HG03135 (cell line): ENCODE data around the gene SLC1A7.

Source experiments
- ATAC-seq: cut with Tn5 transposase; IDR thresholded peaks from one replicate; pipeline ENCODE4 v1.9.1; 2021; ENCODE audit warnings: mild to moderate bottlenecking, moderate library complexity; ENCODE audit not compliant: unreplicated experiment

SLC1A7 gene

DNA sequence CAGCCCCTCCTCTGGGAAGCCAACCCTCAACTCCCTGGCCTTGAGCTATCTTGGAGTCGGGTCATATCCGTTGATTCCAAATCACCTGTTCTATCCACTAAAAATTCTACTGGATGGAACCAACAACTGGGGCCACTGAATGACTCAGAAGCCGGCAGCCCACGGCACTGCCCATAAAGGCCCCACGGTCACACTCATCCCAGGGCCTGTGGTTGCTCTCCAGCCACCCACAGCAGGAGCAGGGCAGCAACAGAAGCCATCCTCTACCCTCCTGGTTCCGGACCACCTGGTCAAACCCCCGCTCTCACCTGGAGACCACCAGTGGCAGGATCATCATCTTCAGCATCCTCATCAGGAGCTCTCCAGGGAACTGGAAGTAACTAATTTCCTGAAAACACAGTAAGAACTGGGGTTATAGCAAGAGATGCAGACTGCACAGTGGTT, 8.4 kb downstream of the SLC1A7 start:
- no peak for ATAC-seq

DNA sequence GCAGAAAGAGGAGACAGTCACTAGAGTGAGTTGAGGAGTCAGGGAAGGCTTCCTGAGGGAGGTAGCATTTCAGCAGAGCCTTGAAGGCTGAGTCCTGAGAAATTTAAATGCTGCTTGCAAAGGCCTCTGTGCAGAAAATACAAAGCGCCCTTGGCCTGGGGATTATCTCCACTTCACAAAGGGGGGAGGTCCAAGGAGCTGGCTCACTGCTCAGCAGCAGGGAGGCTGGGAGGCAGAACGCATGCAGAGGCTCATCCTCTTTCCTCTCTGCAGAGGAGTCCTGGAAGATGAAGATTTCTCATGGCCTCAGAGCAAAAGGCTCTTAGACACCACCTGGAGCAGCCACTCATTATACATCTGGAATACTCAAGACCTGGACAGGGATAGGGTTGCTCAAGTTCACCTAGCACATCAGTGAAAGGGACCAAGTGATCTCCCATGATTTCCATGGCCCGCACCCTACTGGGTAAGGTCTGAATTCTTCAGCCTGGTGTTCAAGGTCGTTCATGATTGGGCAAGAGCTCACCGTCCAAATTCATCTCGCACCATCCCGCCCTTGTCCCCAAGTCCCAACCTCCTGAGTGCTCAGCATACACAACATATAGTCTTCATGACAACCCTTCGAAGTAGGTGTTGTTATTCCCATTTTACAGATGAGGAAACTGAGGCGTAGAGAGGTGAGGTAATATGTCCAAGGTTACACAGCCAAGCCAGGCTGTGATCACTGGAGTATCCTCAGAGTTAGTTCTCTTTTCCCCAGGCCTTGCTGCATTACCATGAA, 9.0 kb downstream of the SLC1A7 start:
- no peak for ATAC-seq

GRCh38 chr1:53132176-53132575, 10.3 kb downstream of the SLC1A7 start:
- no peak for ATAC-seq

- ATAC-seq = no peak
These were observed 10.9 kb downstream of the SLC1A7 start for GRCh38 chr1:53131590-53131938.

DNA sequence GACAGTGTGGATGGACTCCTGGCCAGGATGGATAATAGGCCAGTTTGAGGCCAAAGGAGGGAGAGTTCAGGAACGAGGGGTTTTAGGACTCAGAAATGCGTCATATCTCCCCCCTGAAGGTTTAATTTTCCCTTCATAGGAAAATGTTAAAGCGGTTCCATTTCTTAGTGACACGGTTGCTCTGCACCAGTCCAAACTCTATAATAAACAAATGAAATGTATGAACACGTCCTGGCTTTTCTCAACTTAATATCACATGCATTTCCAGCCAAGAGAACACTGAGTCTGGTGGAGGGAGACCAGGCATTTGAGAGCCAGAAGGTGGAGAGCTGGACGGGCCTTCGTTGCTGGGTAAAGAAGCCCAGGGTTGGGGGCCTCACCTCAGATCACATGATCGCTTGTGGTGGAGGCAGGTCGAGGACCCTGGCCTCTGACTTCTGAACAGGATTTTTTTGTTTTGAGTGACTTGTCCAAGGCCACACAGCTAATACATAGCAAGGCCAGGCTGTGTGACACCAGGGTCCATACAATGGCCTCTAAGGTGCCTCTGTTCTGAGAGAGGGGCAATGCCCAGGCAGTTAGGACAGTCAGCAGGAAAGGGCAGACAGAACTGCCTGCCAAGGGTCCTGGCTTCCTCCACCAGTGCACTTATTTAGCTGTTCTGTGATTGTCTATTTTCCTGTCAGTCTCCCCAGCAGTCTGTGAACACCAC, 11.4 kb downstream of the SLC1A7 start:
- no peak for ATAC-seq

- no peak for ATAC-seq
These were observed 11.9 kb downstream of the SLC1A7 start for GRCh38 chr1:53130598-53130877.

DNA sequence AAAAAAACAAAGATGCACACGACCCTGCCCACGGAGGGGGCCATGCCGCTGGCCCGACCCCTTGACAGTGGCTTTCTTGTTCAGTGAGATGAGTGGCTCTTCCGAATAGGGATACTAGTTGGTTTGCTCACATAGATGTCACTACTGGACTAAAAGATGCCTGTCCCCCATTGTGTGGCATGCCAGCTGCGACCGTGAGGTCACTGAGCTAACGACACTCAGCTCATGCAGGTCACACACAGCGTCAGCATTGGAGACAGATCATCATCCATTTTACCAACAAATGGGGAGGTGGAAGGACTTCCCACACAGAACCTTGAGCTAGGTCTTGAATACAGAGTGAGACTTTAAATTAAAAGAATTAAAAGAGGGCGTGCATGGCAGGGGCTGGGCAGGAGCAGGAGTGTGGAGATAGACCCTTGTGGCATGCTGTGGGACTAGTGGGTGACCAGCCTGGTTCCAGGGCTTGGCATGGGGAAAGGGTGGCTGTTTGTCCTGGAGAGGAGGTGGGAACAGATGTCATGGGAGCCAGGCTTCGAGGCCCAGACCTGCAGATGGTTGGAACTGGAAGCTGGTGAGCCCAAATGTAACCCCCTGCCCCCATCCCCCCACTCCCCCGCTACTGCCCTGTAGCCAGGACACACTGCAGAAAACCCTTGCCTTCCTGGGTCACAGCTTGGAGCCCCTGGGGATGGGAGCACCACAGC, 12.4 kb downstream of the SLC1A7 start:
- no peak for ATAC-seq

DNA sequence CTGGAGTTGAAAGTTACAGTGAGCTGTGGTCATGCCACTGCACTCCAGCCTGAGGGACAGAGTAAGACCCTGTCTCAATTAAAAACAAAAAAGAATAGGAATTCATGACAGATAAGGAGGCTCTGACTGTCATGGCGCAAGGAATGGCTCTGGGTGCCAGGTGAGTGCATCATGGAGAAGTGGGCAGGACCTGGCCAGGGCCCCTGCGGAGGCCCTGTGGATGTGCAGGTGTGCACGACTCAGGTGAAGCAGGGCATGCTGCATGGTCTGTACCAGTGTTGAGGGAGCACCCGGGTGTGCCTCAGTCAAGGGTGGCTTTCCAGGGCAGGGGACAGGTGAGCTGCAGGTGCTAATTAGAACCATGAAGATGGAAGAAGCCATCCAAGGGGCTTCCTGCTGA, 14.0 kb downstream of the SLC1A7 start:
- ATAC-seq = no peak

- no peak for ATAC-seq
These were observed 14.9 kb downstream of the SLC1A7 start for GRCh38 chr1:53127546-53127945.

- no peak for ATAC-seq
These were observed 15.9 kb downstream of the SLC1A7 start for GRCh38 chr1:53126495-53126894.

GRCh38 chr1:53125623-53126360, 16.6 kb downstream of the SLC1A7 start:
- ATAC-seq = no peak

DNA sequence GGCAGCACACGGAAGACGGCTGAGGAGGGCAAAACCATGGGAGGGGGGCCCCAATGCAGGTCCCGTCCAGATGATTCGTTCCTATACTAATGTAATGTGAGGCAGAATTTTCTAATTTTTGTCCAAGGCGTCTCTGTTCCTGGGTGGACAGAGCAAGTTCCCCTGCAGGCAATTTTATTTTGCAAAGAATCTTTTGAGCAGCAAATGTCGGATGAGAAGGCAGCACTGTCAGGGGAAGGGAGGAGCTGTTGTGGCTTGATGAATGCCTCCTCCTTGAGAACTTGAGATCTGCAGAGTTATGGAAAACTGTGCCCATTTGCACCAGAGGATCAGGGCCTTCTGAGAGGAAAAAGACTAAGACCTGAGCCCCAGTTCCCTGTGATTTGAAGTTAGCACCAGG, 17.3 kb downstream of the SLC1A7 start:
- no peak for ATAC-seq

- ATAC-seq = no peak
These were observed 18.8 kb downstream of the SLC1A7 start for GRCh38 chr1:53123453-53124140.

DNA sequence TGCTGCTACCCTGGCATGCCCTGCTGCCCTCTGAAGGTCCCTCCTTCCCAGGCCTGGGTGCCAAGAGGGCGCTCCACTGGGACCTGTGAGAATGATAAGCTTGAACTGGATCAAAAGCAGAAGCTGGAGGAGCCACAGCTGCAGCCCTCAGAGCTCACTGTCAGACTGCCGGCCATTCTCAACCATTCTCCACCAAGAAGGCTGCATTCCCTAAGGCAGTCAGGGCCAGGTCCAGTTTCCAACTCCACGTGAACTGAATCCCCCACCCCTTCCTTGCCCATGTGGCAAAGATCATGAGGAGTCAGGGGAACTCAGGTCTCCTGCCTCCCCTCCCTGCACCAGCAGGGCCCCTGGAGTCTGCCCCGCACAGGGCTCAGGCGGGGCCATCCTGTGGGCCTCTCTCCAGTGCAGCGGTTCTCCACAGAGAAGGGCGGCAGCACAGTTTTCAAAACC, 19.5 kb downstream of the SLC1A7 start:
- ATAC-seq = no peak

- ATAC-seq = no peak
These were observed 20.1 kb downstream of the SLC1A7 start for GRCh38 chr1:53122201-53122885.

DNA sequence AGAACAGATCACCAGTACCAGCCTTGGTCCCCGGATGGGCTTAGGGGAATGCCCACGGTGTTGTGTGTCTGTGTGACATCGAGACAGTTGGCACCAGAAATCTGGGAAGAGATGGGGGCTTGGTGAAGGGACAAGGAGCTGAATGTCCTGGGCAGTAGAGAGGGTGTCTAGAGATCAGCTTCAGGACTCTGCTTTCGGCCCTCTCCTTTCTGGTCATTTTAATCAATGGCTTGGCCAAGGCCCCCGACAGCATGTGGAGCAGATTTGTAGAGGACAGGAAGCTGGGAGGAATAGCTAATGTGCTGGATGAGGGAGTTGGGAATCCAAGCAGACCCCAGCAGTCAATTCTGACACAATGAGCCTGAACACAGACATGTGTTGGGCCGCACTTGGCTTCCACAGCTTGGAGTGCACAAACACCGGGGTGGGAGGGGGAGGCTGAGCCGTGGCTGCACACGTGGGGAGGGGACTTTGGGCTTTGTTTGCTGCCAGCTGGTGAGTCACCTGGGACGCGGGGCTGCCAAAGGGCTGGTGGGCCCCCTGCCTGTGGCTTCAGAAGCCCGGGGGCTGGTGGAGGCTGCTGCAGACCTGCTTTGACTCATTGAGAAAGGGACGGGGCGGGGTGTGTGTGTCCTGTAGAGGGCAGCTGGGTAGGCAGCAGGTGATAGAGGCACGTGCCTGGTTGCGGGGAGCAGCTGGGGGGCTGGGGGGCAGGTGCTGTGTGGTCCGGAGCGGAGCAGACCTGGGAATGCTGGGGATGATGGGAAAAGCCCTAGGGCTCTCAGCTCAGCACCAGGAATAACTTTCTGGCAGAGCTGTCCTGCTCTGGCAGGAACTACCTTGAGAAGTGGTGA, 20.9 kb downstream of the SLC1A7 start:
- ATAC-seq = no peak

DNA sequence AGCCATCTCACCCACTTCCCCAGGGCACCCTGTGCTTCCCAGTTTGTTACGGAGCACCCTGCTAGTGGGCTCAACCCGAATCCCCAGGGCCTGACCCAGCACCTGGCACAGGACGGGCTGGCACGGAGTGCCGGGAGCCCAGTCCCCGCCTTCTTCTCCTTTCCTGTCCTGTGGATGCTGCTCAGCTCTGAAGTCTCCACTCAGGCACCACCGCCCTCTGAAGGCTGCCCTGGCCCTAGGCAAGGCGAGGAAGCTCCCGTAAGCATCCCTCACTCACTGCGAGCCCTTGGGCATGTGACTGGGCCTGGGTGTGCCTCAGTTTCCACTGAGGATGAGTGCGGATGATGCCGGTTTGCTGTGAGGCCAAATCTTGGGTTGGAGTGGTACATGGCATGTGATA, 21.8 kb downstream of the SLC1A7 start:
- ATAC-seq = no peak

- ATAC-seq = no peak
These were observed 24.6 kb downstream of the SLC1A7 start for GRCh38 chr1:53117836-53118235.

DNA sequence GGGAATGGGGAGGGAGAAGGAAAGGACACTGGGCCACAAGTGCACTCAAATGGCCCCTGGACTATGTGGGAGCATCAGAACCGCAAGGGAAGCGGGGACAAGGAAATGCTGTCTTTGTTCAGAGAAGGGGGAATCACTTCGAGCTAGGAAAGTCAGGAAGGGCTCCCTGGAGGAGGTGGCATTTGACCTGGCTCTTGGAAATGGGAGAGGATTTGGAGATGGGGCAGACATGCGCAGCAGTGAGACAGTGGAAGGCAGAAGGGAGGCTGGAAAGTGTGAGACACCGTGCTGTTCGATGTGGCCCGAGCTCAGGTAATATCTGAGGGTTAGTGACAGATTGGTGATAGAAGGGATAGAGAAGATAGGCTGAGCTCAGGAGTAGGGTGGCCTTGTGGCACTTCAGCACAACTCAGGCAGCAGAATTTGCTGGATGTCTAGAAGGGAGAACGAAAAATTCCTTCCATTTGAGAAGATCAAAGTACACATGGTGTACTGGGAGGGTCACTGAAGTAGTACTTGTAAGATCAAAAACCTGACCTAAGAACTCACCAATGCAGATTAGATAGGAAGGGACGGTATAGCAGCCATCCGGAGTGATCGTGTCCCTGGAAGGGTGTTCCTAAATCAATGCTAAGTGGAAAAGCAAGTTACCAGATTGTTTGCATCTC, 25.4 kb downstream of the SLC1A7 start:
- no peak for ATAC-seq
